Testis (tissue), 2 donors: Measurements from ENCODE around the gene KCNQ1.

Source experiments
- POLR2A ChIP-seq: fragments of 450-650 bp; IDR thresholded peaks from one replicate; pipeline ENCODE4 v1.6.1; 2017; ENCODE audit warnings: antibody characterized with exemption, mild to moderate bottlenecking, moderate library complexity
- TF ChIP-seq, protein P1 (sequence below), 3 experiments: fragments of 450-650 bp in 2 of 3; fragments of 200-600 bp in 1 of 3; sonication (generic) in 1 of 3; IDR thresholded peaks; one replicate each; pipeline ENCODE4 v1.5.1; 2016 to 2019; ENCODE audit warnings: antibody characterized with exemption in 3 of 3, mild to moderate bottlenecking in 2 of 3, moderate library complexity in 1 of 3

DNA sequence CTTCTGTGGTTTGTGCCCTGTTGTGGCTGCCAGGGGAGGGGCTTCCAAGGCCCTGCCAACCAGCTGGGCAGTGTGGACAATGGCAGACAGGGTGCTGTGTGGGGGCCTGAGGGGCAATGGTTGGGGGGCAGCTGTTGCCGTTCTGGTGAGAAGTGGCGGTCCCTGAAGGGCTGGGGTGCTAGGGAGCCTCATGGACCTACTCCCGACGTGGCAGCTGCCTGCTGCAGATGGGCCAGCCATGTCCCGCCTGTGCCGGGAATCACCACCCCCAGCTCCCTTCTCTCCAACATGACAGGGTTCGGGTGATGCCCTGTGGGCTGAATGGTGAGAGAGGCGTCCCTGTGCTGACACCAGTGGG is 74.2 kb downstream of the KCNQ1 start:
- TF ChIP-seq, protein P1, sequence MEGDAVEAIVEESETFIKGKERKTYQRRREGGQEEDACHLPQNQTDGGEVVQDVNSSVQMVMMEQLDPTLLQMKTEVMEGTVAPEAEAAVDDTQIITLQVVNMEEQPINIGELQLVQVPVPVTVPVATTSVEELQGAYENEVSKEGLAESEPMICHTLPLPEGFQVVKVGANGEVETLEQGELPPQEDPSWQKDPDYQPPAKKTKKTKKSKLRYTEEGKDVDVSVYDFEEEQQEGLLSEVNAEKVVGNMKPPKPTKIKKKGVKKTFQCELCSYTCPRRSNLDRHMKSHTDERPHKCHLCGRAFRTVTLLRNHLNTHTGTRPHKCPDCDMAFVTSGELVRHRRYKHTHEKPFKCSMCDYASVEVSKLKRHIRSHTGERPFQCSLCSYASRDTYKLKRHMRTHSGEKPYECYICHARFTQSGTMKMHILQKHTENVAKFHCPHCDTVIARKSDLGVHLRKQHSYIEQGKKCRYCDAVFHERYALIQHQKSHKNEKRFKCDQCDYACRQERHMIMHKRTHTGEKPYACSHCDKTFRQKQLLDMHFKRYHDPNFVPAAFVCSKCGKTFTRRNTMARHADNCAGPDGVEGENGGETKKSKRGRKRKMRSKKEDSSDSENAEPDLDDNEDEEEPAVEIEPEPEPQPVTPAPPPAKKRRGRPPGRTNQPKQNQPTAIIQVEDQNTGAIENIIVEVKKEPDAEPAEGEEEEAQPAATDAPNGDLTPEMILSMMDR (IDR thresholded peaks at IDR 0.05), result no peak
- no peak for TF ChIP-seq POLR2A
